Prostate gland (tissue), 2 donors: ENCODE results near the gene KRTAP5-9. TPM values are rescaled to one million over a fixed set of nuclear protein-coding genes. Genes with fewer than 3 reads are reported as not detected.

Experiments used
- DNase-seq: peaks from one replicate; pipeline ENCODE4 v3.0.0-alpha.2; 2019; ENCODE audit warnings: low spot score
- H3K27ac ChIP-seq, 2 donors: fragments of 200-600 bp; sonication (generic); 2 replicates each; pipeline ENCODE4 v1.5.1; 2017 to 2019
- H3K27me3 ChIP-seq: fragments of 200-600 bp; sonication (generic); replicated peaks from 2 replicates; pipeline ENCODE4 v1.5.1; 2019; ENCODE audit not compliant: insufficient read depth
- H3K36me3 ChIP-seq, 2 donors: fragments of 200-600 bp; sonication (generic); 1 replicate in 1 of 2; 2 replicates in 1 of 2; pipeline versions ENCODE4 v1.5.1 to v1.8.1; 2017 to 2019
- H3K4me1 ChIP-seq: fragments of 200-600 bp; sonication (generic); replicated peaks from 2 replicates; pipeline ENCODE4 v1.5.1; 2019
- H3K4me3 ChIP-seq, 2 donors: fragments of 200-600 bp; sonication (generic); 2 replicates each; pipeline ENCODE4 v1.5.1; 2017 to 2019
- H3K9me3 ChIP-seq: fragments of 200-600 bp; sonication (generic); 2 replicates; pipeline ENCODE4 v1.5.1; 2017
- CTCF ChIP-seq, 4 experiments: fragments of 200-600 bp in 2 of 4; fragments of 450-650 bp in 2 of 4; sonication (generic) in 2 of 4; IDR thresholded peaks; 1 replicate in 3 of 4; 2 replicates in 1 of 4; pipeline ENCODE4 v1.5.1; 2016 to 2019; ENCODE audit warnings: antibody characterized with exemption in 4 of 4, mild to moderate bottlenecking in 2 of 4, moderate library complexity in 2 of 4
- POLR2A ChIP-seq: fragments of 450-650 bp; IDR thresholded peaks from one replicate; pipeline ENCODE4 v1.6.1; 2016; ENCODE audit warnings: antibody characterized with exemption, mild to moderate bottlenecking
- POLR2AphosphoS5 ChIP-seq: sonication (generic); formaldehyde crosslinking; IDR thresholded peaks from one replicate; pipeline ENCODE4 v1.6.1; 2017; ENCODE audit warnings: antibody characterized with exemption
- WGBS: methylation state at CpG from one replicate; pipeline ENCODE4 v1.1.5; 2018; 5-methylcytosine and 5-hydroxymethylcytosine counted together
- intact Hi-C: fragments of 100-400 bp; cut with DNase I; formaldehyde crosslinking; loops from one replicate; pipeline ENCODE4 v1.14.2; 2022
- total RNA-seq, 2 donors: library from RNA; depleted of rRNA; stranded (reverse); fragments of >200 nt; gene quantifications; one replicate each; pipeline ENCODE4 v1.1.0, GENCODE V29; 2016

The KRTAP5-9 gene
- total RNA-seq, 2 donors from 2014 or later = 2.2 TPM; not detected in 1

- WGBS = 94% methylated on average over 6 of the region's 6 CpGs
- intact Hi-C loops = no loop called here
- no peaks in the 10 kb centered on the region for H3K36me3 ChIP-seq
- no peak for TF ChIP-seq CTCF (IDR thresholded peaks at IDR 0.05)
- TF ChIP-seq POLR2AphosphoS5 = no peak
- TF ChIP-seq POLR2A = no peak
- H3K27me3 ChIP-seq = no peaks in the 10 kb centered on the region
- H3K9me3 ChIP-seq = no peaks in the 10 kb centered on the region
- no peak overlapping the region for H3K4me3 ChIP-seq
- DNase-seq = no peak
- no peak overlapping the region for H3K27ac ChIP-seq
- no peaks in the 10 kb centered on the region for H3K4me1 ChIP-seq
Observed at GRCh38 chr11:71554996-71555395, 6.8 kb downstream of the KRTAP5-9 start.

- no peaks in the 10 kb centered on the region for H3K4me1 ChIP-seq
- WGBS = 95% methylated on average over 11 of the region's 11 CpGs
- no peak overlapping the region for H3K4me3 ChIP-seq
- H3K36me3 ChIP-seq = no peaks in the 10 kb centered on the region
- H3K27ac ChIP-seq = no peak overlapping the region
- no peaks in the 10 kb centered on the region for H3K27me3 ChIP-seq
- intact Hi-C loops = no loop called here
- TF ChIP-seq CTCF (IDR thresholded peaks at IDR 0.05) (no peak), POLR2A (no peak), POLR2AphosphoS5 (no peak)
- no peak for DNase-seq
- H3K9me3 ChIP-seq = no peaks in the 10 kb centered on the region
Observed at GRCh38 chr11:71555508-71555907, 7.3 kb downstream of the KRTAP5-9 start.

- intact Hi-C loops = no loop called here
- H3K4me3 ChIP-seq = no peak overlapping the region
- H3K9me3 ChIP-seq = no peaks in the 10 kb centered on the region
- H3K27me3 ChIP-seq = no peaks in the 10 kb centered on the region
- H3K4me1 ChIP-seq = no peaks in the 10 kb centered on the region
- WGBS = 86% methylated on average over 4 of the region's 4 CpGs
- no peak for TF ChIP-seq CTCF (IDR thresholded peaks at IDR 0.05)
- no peak for TF ChIP-seq POLR2A
- TF ChIP-seq POLR2AphosphoS5 = no peak
- H3K36me3 ChIP-seq = no peaks in the 10 kb centered on the region
- no peak for DNase-seq
- H3K27ac ChIP-seq = no peak overlapping the region
Observed at GRCh38 chr11:71556018-71556417, 7.8 kb downstream of the KRTAP5-9 start.

- no peak overlapping the region for H3K4me3 ChIP-seq
- no peaks in the 10 kb centered on the region for H3K27me3 ChIP-seq
- intact Hi-C loops = no loop called here
- no peak for DNase-seq
- no peak overlapping the region for H3K27ac ChIP-seq
- TF ChIP-seq POLR2A (no peak), CTCF (IDR thresholded peaks at IDR 0.05) (no peak), POLR2AphosphoS5 (no peak)
- no peaks in the 10 kb centered on the region for H3K9me3 ChIP-seq
- H3K4me1 ChIP-seq = no peaks in the 10 kb centered on the region
- no peaks in the 10 kb centered on the region for H3K36me3 ChIP-seq
Observed at GRCh38 chr11:71557257-71557656, 9.0 kb downstream of the KRTAP5-9 start.

- DNase-seq = no peak
- H3K9me3 ChIP-seq = no peaks in the 10 kb centered on the region
- no peak overlapping the region for H3K27ac ChIP-seq
- TF ChIP-seq POLR2AphosphoS5 = no peak
- TF ChIP-seq POLR2A = no peak
- TF ChIP-seq CTCF (IDR thresholded peaks at IDR 0.05) = no peak
- H3K27me3 ChIP-seq = no peaks in the 10 kb centered on the region
- no peaks in the 10 kb centered on the region for H3K36me3 ChIP-seq
- H3K4me3 ChIP-seq = no peak overlapping the region
- WGBS = 79% methylated on average over 1 of the region's 1 CpG
- no peaks in the 10 kb centered on the region for H3K4me1 ChIP-seq
- intact Hi-C loops = no loop called here
Observed at GRCh38 chr11:71558996-71559395, 10.8 kb downstream of the KRTAP5-9 start.
